Measurements from ENCODE around the gene CHRNG. TPM values are rescaled to one million over a fixed set of nuclear protein-coding genes. Genes with fewer than 3 reads are reported as not detected.

CHRNG gene
- total RNA-seq, 1 donor from 2014 or later: not detected

GRCh38 chr2:232535761-232536530 lies 3.5 kb upstream of the CHRNG start:
- Mint-ChIP-seq H3K4me1 (ENCODE audit: low read depth) (peaks cover 5% of the 10 kb centered on the region), H3K27ac (no peak overlapping the region), H3K9me3 (peaks cover 6% of the 10 kb centered on the region), H3K27me3 (ENCODE audit: insufficient read depth) (peaks cover 8% of the 10 kb centered on the region), H3K4me3 (no peak overlapping the region), H3K36me3 (ENCODE audit: low read depth) (no peaks in the 10 kb centered on the region)
- DNase-seq (ENCODE audit: low spot score): no peak
- intact Hi-C loops (cut with micrococcal nuclease): no loop called here

- DNase-seq (ENCODE audit: low spot score): no peak
- Mint-ChIP-seq H3K27ac (no peak overlapping the region), H3K4me1 (ENCODE audit: low read depth) (peaks cover 5% of the 10 kb centered on the region), H3K9me3 (peaks cover 6% of the 10 kb centered on the region), H3K4me3 (no peak overlapping the region), H3K36me3 (ENCODE audit: low read depth) (no peaks in the 10 kb centered on the region), H3K27me3 (ENCODE audit: insufficient read depth) (peaks cover 8% of the 10 kb centered on the region)
- intact Hi-C loops (cut with micrococcal nuclease): no loop called here
These were observed 2.4 kb upstream of the CHRNG start for GRCh38 chr2:232537079-232537478.

- peaks cover 5% of the 10 kb centered on the region for H3K4me1 Mint-ChIP-seq (ENCODE audit: low read depth)
- intact Hi-C loops (cut with micrococcal nuclease): no loop called here
- no peak overlapping the region for H3K27ac Mint-ChIP-seq
- no peak overlapping the region for H3K4me3 Mint-ChIP-seq
- DNase-seq (ENCODE audit: low spot score): no peak
- peaks cover 6% of the 10 kb centered on the region for H3K9me3 Mint-ChIP-seq
- peaks cover 8% of the 10 kb centered on the region for H3K27me3 Mint-ChIP-seq (ENCODE audit: insufficient read depth)
- no peaks in the 10 kb centered on the region for H3K36me3 Mint-ChIP-seq (ENCODE audit: low read depth)
These were observed 2.0 kb upstream of the CHRNG start for GRCh38 chr2:232537499-232537898.

- no peak overlapping the region for H3K4me3 Mint-ChIP-seq
- no peak for DNase-seq (ENCODE audit: low spot score)
- peaks cover 5% of the 10 kb centered on the region for H3K4me1 Mint-ChIP-seq (ENCODE audit: low read depth)
- H3K27me3 Mint-ChIP-seq (ENCODE audit: insufficient read depth): peaks cover 8% of the 10 kb centered on the region
- intact Hi-C loops (cut with micrococcal nuclease): no loop called here
- peaks cover 6% of the 10 kb centered on the region for H3K9me3 Mint-ChIP-seq
- no peak overlapping the region for H3K27ac Mint-ChIP-seq
- H3K36me3 Mint-ChIP-seq (ENCODE audit: low read depth): no peaks in the 10 kb centered on the region
These were observed 821 bp upstream of the CHRNG start for GRCh38 chr2:232538671-232539070.

- Mint-ChIP-seq H3K27ac (no peak overlapping the region), H3K9me3 (peaks cover 6% of the 10 kb centered on the region), H3K4me3 (no peak overlapping the region), H3K27me3 (ENCODE audit: insufficient read depth) (peaks cover 8% of the 10 kb centered on the region), H3K36me3 (ENCODE audit: low read depth) (no peaks in the 10 kb centered on the region), H3K4me1 (ENCODE audit: low read depth) (peaks cover 5% of the 10 kb centered on the region)
- DNase-seq (ENCODE audit: low spot score): no peak
- intact Hi-C loops (cut with micrococcal nuclease): no loop called here
These were observed 1.0 kb downstream of the CHRNG start for GRCh38 chr2:232540441-232541041.

GRCh38 chr2:232541195-232541960 lies 1.9 kb downstream of the CHRNG start:
- H3K27ac Mint-ChIP-seq: no peak overlapping the region
- no peak overlapping the region for H3K4me3 Mint-ChIP-seq
- peaks cover 8% of the 10 kb centered on the region for H3K27me3 Mint-ChIP-seq (ENCODE audit: insufficient read depth)
- H3K36me3 Mint-ChIP-seq (ENCODE audit: low read depth): peaks cover under 1% of the 10 kb centered on the region
- intact Hi-C loops (cut with micrococcal nuclease): no loop called here
- H3K4me1 Mint-ChIP-seq (ENCODE audit: low read depth): peaks cover 6% of the 10 kb centered on the region
- no peak for DNase-seq (ENCODE audit: low spot score)
- peaks cover 4% of the 10 kb centered on the region for H3K9me3 Mint-ChIP-seq

- Mint-ChIP-seq H3K27ac (no peak overlapping the region), H3K9me3 (no peaks in the 10 kb centered on the region), H3K27me3 (ENCODE audit: insufficient read depth) (peaks cover 8% of the 10 kb centered on the region), H3K36me3 (ENCODE audit: low read depth) (peaks cover 4% of the 10 kb centered on the region), H3K4me3 (no peak overlapping the region), H3K4me1 (ENCODE audit: low read depth) (peaks cover 10% of the 10 kb centered on the region)
- DNase-seq (ENCODE audit: low spot score): no peak
- intact Hi-C loops (cut with micrococcal nuclease): no loop called here
These were observed 2.6 kb downstream of the CHRNG start for GRCh38 chr2:232541961-232542714.

GRCh38 chr2:232542715-232543467 lies 3.4 kb downstream of the CHRNG start:
- Mint-ChIP-seq H3K36me3 (ENCODE audit: low read depth) (peaks cover 10% of the 10 kb centered on the region), H3K9me3 (no peaks in the 10 kb centered on the region), H3K4me3 (no peak overlapping the region), H3K27me3 (ENCODE audit: insufficient read depth) (peaks cover 7% of the 10 kb centered on the region), H3K27ac (no peak overlapping the region), H3K4me1 (ENCODE audit: low read depth) (peaks cover 18% of the 10 kb centered on the region)
- DNase-seq (ENCODE audit: low spot score): no peak
- intact Hi-C loops (cut with micrococcal nuclease): no loop called here

GRCh38 chr2:232543491-232543890 lies 4.0 kb downstream of the CHRNG start:
- Mint-ChIP-seq H3K27me3 (ENCODE audit: insufficient read depth) (peaks cover 1% of the 10 kb centered on the region), H3K4me1 (ENCODE audit: low read depth) (peaks cover 19% of the 10 kb centered on the region), H3K36me3 (ENCODE audit: low read depth) (peaks cover 16% of the 10 kb centered on the region), H3K9me3 (no peaks in the 10 kb centered on the region), H3K27ac (no peak overlapping the region), H3K4me3 (no peak overlapping the region)
- intact Hi-C loops (cut with micrococcal nuclease): no loop called here
- DNase-seq (ENCODE audit: low spot score): no peak

- H3K4me1 Mint-ChIP-seq (ENCODE audit: low read depth): peaks cover 25% of the 10 kb centered on the region
- H3K9me3 Mint-ChIP-seq: no peaks in the 10 kb centered on the region
- H3K27me3 Mint-ChIP-seq (ENCODE audit: insufficient read depth): no peaks in the 10 kb centered on the region
- DNase-seq (ENCODE audit: low spot score): no peak
- no peak overlapping the region for H3K27ac Mint-ChIP-seq
- peaks cover 22% of the 10 kb centered on the region for H3K36me3 Mint-ChIP-seq (ENCODE audit: low read depth)
- intact Hi-C loops (cut with micrococcal nuclease): no loop called here
- H3K4me3 Mint-ChIP-seq: no peak overlapping the region
These were observed 4.6 kb downstream of the CHRNG start for GRCh38 chr2:232543928-232544631.

- intact Hi-C loops (cut with micrococcal nuclease): no loop called here
- H3K27ac Mint-ChIP-seq: no peak overlapping the region
- peaks cover 27% of the 10 kb centered on the region for H3K36me3 Mint-ChIP-seq (ENCODE audit: low read depth)
- no peak for DNase-seq (ENCODE audit: low spot score)
- no peaks in the 10 kb centered on the region for H3K27me3 Mint-ChIP-seq (ENCODE audit: insufficient read depth)
- H3K9me3 Mint-ChIP-seq: no peaks in the 10 kb centered on the region
- H3K4me1 Mint-ChIP-seq (ENCODE audit: low read depth): peaks cover 31% of the 10 kb centered on the region
- no peak overlapping the region for H3K4me3 Mint-ChIP-seq
These were observed 5.2 kb downstream of the CHRNG start for GRCh38 chr2:232544674-232545073.
